K562 (cell line): ENCODE measurements around the gene IRF2BP1. TPM values are rescaled to one million over a fixed set of nuclear protein-coding genes. Genes with fewer than 3 reads are reported as not detected.
A peak's percentile ranks its signal among the peaks of the same experiment; 100 is the strongest.

Experiments used
- CBX5 ChIP-seq: IDR thresholded peaks from 2 replicates; pipeline ENCODE4 v1.6.1; 2014; ENCODE audit warnings: low read depth, borderline replicate concordance
- HNRNPUL1 ChIP-seq: fragments of 200-400 bp; formaldehyde crosslinking; IDR thresholded peaks from 2 replicates; pipeline ENCODE4 v1.6.1; 2017; ENCODE audit warnings: low read length
- MCM3 ChIP-seq: fragments of 450-650 bp; IDR thresholded peaks from 2 replicates; pipeline ENCODE4 v1.6.1; 2016
- SIN3A ChIP-seq, 2 experiments: fragments of 150-350 bp in 1 of 2; IDR thresholded peaks; 2 replicates each; pipeline ENCODE4 v1.6.1; 2011 to 2016; ENCODE audit warnings: borderline replicate concordance in 2 of 2, low read depth in 2 of 2, low read length in 2 of 2, mild to moderate bottlenecking in 2 of 2, moderate library complexity in 2 of 2; ENCODE audit not compliant: control insufficient read depth in 1 of 2
- TBP ChIP-seq: optimal IDR thresholded peaks from 2 replicates; pipeline ENCODE3; 2011; ENCODE audit warnings: low read depth, low read length, improper control_type of control experiment
- ZNF274 ChIP-seq: IDR thresholded peaks from 2 replicates; pipeline ENCODE4 v1.6.1; 2011; ENCODE audit warnings: low read depth, mild to moderate bottlenecking, low read length, moderate library complexity, borderline replicate concordance
- polyA plus RNA-seq, 8 experiments: library from polyadenylated mRNA; depleted of rRNA in 4 of 8; stranded (reverse) in 5 of 8; unstranded in 3 of 8; fragments of >200 nt; fragmentation: Nextera tagmentation in 2 of 8; fragmentation: Illumina TruSeq in 1 of 8; extraction: Ambion mirVana in 2 of 8; extraction: Trizol in 1 of 8; gene quantifications; 2 replicates each; pipeline versions ENCODE4 v1.2.1 to v1.2.3, GENCODE V29; 2011 to 2014; ENCODE audit warnings: inconsistent platforms in 1 of 8, missing spikeins in 1 of 8
- total RNA-seq, 7 experiments: library from RNA; depleted of rRNA in 6 of 7; stranded (reverse); fragments of >200 nt in 6 of 7; fragmentation: Illumina TruSeq in 2 of 7; extraction: Trizol in 2 of 7; gene quantifications; 2 replicates each; pipeline versions ENCODE4 v1.2.1 to v1.2.3, GENCODE V29; 2011 to 2021; ENCODE audit warnings: low replicate concordance in 1 of 7
- TF ChIP-seq, protein P1 (sequence below): sonication (generic); formaldehyde crosslinking; IDR thresholded peaks from 2 replicates; pipeline ENCODE4 v1.8.1; 2023; ENCODE audit warnings: missing genetic modification reagents, mild to moderate bottlenecking, borderline replicate concordance
- TF ChIP-seq, protein P2 (sequence below): sonication (generic); formaldehyde crosslinking; IDR thresholded peaks from 2 replicates; pipeline ENCODE4 v1.8.0; 2023; ENCODE audit warnings: missing genetic modification reagents, mild to moderate bottlenecking, borderline replicate concordance
- TF ChIP-seq, protein P3 (sequence below): fragments of 450-650 bp; IDR thresholded peaks from 2 replicates; pipeline ENCODE4 v1.6.1; 2016; ENCODE audit warnings: mild to moderate bottlenecking
- TF ChIP-seq, protein P4 (sequence below): sonication (generic); formaldehyde crosslinking; IDR thresholded peaks from 2 replicates; pipeline ENCODE4 v1.8.0; 2022; ENCODE audit warnings: missing genetic modification reagents, mild to moderate bottlenecking, moderate library complexity, borderline replicate concordance

Gene IRF2BP1
- total and polyA plus RNA-seq, 9 of the 15 experiments (the other 6 are each of a cell fraction or from before 2014, with no cell fraction given): 0.61 to 35.9 (median 3.5) TPM

DNA sequence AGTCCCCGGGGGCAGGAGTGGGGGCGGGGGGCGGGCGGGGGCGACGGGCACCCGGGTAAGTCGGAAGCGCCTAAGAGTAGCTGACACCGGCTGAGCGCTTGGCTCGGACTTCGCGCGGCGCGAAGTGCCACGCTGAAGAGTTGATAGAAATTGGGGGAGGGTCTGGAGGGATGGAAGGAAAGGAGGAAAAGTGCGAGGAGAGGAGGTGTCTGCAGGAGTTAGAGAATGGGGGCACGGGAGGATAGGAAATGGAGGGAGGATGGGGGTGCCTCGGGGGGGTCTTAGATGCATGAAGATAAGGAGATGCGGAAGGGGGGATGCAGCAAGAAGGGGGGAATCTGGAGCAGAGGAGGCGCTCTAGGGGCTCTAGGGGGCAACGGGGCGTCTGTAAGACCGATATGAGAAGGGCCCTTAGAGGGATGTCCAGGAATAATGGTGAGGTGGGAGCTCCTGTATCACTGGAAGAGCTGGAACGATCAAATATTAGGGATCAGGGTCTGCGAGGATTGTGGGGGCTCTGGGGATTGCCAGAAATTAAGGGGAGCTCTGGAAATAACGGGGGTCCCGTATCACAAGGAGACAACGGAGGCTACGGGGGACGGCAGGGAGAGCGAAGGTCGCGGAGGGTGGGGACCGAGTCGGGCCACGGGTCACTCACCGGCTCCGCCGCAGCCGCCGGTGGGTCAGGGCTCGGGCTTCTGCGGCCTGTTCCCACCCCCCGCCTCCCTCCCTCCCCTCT, 16.1 kb upstream of the IRF2BP1 start, which contains the start of gene MYPOP (continued):
- TF ChIP-seq, protein P1, sequence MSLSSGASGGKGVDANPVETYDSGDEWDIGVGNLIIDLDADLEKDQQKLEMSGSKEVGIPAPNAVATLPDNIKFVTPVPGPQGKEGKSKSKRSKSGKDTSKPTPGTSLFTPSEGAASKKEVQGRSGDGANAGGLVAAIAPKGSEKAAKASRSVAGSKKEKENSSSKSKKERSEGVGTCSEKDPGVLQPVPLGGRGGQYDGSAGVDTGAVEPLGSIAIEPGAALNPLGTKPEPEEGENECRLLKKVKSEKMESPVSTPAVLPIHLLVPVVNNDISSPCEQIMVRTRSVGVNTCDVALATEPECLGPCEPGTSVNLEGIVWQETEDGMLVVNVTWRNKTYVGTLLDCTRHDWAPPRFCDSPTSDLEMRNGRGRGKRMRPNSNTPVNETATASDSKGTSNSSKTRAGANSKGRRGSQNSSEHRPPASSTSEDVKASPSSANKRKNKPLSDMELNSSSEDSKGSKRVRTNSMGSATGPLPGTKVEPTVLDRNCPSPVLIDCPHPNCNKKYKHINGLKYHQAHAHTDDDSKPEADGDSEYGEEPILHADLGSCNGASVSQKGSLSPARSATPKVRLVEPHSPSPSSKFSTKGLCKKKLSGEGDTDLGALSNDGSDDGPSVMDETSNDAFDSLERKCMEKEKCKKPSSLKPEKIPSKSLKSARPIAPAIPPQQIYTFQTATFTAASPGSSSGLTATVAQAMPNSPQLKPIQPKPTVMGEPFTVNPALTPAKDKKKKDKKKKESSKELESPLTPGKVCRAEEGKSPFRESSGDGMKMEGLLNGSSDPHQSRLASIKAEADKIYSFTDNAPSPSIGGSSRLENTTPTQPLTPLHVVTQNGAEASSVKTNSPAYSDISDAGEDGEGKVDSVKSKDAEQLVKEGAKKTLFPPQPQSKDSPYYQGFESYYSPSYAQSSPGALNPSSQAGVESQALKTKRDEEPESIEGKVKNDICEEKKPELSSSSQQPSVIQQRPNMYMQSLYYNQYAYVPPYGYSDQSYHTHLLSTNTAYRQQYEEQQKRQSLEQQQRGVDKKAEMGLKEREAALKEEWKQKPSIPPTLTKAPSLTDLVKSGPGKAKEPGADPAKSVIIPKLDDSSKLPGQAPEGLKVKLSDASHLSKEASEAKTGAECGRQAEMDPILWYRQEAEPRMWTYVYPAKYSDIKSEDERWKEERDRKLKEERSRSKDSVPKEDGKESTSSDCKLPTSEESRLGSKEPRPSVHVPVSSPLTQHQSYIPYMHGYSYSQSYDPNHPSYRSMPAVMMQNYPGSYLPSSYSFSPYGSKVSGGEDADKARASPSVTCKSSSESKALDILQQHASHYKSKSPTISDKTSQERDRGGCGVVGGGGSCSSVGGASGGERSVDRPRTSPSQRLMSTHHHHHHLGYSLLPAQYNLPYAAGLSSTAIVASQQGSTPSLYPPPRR: no peak
- TF ChIP-seq ZNF274: no peak
- TF ChIP-seq, protein P2, sequence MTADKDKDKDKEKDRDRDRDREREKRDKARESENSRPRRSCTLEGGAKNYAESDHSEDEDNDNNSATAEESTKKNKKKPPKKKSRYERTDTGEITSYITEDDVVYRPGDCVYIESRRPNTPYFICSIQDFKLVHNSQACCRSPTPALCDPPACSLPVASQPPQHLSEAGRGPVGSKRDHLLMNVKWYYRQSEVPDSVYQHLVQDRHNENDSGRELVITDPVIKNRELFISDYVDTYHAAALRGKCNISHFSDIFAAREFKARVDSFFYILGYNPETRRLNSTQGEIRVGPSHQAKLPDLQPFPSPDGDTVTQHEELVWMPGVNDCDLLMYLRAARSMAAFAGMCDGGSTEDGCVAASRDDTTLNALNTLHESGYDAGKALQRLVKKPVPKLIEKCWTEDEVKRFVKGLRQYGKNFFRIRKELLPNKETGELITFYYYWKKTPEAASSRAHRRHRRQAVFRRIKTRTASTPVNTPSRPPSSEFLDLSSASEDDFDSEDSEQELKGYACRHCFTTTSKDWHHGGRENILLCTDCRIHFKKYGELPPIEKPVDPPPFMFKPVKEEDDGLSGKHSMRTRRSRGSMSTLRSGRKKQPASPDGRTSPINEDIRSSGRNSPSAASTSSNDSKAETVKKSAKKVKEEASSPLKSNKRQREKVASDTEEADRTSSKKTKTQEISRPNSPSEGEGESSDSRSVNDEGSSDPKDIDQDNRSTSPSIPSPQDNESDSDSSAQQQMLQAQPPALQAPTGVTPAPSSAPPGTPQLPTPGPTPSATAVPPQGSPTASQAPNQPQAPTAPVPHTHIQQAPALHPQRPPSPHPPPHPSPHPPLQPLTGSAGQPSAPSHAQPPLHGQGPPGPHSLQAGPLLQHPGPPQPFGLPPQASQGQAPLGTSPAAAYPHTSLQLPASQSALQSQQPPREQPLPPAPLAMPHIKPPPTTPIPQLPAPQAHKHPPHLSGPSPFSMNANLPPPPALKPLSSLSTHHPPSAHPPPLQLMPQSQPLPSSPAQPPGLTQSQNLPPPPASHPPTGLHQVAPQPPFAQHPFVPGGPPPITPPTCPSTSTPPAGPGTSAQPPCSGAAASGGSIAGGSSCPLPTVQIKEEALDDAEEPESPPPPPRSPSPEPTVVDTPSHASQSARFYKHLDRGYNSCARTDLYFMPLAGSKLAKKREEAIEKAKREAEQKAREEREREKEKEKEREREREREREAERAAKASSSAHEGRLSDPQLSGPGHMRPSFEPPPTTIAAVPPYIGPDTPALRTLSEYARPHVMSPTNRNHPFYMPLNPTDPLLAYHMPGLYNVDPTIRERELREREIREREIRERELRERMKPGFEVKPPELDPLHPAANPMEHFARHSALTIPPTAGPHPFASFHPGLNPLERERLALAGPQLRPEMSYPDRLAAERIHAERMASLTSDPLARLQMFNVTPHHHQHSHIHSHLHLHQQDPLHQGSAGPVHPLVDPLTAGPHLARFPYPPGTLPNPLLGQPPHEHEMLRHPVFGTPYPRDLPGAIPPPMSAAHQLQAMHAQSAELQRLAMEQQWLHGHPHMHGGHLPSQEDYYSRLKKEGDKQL (CRISPR knock-in tag): no peak
- TF ChIP-seq TBP: no peak
- TF ChIP-seq, protein P3, sequence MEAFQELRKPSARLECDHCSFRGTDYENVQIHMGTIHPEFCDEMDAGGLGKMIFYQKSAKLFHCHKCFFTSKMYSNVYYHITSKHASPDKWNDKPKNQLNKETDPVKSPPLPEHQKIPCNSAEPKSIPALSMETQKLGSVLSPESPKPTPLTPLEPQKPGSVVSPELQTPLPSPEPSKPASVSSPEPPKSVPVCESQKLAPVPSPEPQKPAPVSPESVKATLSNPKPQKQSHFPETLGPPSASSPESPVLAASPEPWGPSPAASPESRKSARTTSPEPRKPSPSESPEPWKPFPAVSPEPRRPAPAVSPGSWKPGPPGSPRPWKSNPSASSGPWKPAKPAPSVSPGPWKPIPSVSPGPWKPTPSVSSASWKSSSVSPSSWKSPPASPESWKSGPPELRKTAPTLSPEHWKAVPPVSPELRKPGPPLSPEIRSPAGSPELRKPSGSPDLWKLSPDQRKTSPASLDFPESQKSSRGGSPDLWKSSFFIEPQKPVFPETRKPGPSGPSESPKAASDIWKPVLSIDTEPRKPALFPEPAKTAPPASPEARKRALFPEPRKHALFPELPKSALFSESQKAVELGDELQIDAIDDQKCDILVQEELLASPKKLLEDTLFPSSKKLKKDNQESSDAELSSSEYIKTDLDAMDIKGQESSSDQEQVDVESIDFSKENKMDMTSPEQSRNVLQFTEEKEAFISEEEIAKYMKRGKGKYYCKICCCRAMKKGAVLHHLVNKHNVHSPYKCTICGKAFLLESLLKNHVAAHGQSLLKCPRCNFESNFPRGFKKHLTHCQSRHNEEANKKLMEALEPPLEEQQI: no peak
- TF ChIP-seq CBX5: no peak
- TF ChIP-seq SIN3A (IDR thresholded peaks at IDR 0.05; ENCODE audit: borderline replicate concordance in 2 of 2, control insufficient read depth in 1 of 2, low read depth in 2 of 2, low read length in 2 of 2): 0 out of 4 replicates have a peak, but pooled peaks of 1 of the 2 experiments have one; percentile 15
- TF ChIP-seq MCM3: no peak
- no peak for TF ChIP-seq HNRNPUL1
- TF ChIP-seq, protein P4, sequence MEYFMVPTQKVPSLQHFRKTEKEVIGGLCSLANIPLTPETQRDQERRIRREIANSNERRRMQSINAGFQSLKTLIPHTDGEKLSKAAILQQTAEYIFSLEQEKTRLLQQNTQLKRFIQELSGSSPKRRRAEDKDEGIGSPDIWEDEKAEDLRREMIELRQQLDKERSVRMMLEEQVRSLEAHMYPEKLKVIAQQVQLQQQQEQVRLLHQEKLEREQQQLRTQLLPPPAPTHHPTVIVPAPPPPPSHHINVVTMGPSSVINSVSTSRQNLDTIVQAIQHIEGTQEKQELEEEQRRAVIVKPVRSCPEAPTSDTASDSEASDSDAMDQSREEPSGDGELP: no peak
